ENCODE results near the gene KLHL13.
"Not testable (repeated sequence)": the region's sequence is repeated elsewhere in the genome, so short reads cannot be mapped to it uniquely, and the experiment has no call there.

KLHL13 gene

GRCh38 chrX:118148737-118149136, 32.1 kb upstream of the KLHL13 start:
- Histone ChIP-seq H3K9me3 (ENCODE audit: insufficient read depth, low read depth, low read length) (no peaks in the 10 kb centered on the region), H3K79me2 (ENCODE audit: insufficient read depth, low read length) (no peaks in the 10 kb centered on the region), H3K9ac (ENCODE audit: low read depth, low read length, poor library complexity, severe bottlenecking) (no peak overlapping the region), H3K36me3 (ENCODE audit: insufficient read depth, low read length) (no peaks in the 10 kb centered on the region), H3F3A (ENCODE audit: low read depth) (no peaks in the 10 kb centered on the region), H3K4me1 (ENCODE audit: insufficient read depth, low read length, poor library complexity, severe bottlenecking) (no peaks in the 10 kb centered on the region), H3K4me2 (ENCODE audit: low read depth, low read length, poor library complexity, severe bottlenecking) (no peak overlapping the region), H4K20me1 (ENCODE audit: insufficient read depth, low read length, poor library complexity, severe bottlenecking) (no peaks in the 10 kb centered on the region), H3K27me3 (ENCODE audit: insufficient read depth, low read length, poor library complexity, severe bottlenecking) (no peaks in the 10 kb centered on the region), H2AFZ (ENCODE audit: low read length) (no peak overlapping the region), H3K4me3 (ENCODE audit: low read length, poor library complexity, severe bottlenecking) (no peak overlapping the region), H3K9me2 (replicated peaks; ENCODE audit: low read depth, low read length) (no peaks in the 10 kb centered on the region)
- TF ChIP-seq CTCF (conservative IDR thresholded peaks at IDR 0.05; ENCODE audit: low read length) (no peak), EZH2phosphoT487 (IDR thresholded peaks at IDR 0.05; ENCODE audit: borderline replicate concordance) (no peak)

- H3K36me3 ChIP-seq (ENCODE audit: insufficient read depth, low read length); H3F3A ChIP-seq (ENCODE audit: low read depth); H3K9me3 ChIP-seq (ENCODE audit: insufficient read depth, low read depth, low read length); H3K9ac ChIP-seq (ENCODE audit: low read depth, low read length, poor library complexity, severe bottlenecking); H2AFZ ChIP-seq (ENCODE audit: low read length); H3K9me2 ChIP-seq (replicated peaks; ENCODE audit: low read depth, low read length); H3K79me2 ChIP-seq (ENCODE audit: insufficient read depth, low read length); H3K4me1 ChIP-seq (ENCODE audit: insufficient read depth, low read length, poor library complexity, severe bottlenecking); H3K27me3 ChIP-seq (ENCODE audit: insufficient read depth, low read length, poor library complexity, severe bottlenecking); H3K4me3 ChIP-seq (ENCODE audit: low read length, poor library complexity, severe bottlenecking); H3K4me2 ChIP-seq (ENCODE audit: low read depth, low read length, poor library complexity, severe bottlenecking); H4K20me1 ChIP-seq (ENCODE audit: insufficient read depth, low read length, poor library complexity, severe bottlenecking): not testable (repeated sequence)
These were observed 31.2 kb upstream of the KLHL13 start for GRCh38 chrX:118147771-118148170.

DNA sequence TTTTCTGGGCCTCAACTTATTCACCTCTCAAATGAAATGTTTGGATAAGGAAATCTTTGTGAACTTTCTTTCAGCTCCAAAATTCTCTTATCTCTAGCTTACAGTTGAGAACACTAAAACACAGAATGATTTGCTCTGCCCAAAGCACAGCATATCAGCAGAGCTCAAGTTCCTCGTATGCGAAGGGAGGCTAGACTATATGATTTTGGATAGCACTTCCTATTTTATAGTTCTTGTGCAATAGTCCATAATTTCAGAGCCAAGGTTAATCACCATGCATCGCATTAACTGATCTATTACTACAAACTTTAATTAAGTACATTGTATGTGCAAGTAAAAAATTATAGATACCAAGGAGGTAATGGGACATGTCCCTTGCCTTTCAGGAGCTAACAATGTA, 27.0 kb upstream of the KLHL13 start:
- H3K27me3 ChIP-seq (ENCODE audit: insufficient read depth, low read length, poor library complexity, severe bottlenecking) = no peaks in the 10 kb centered on the region
- H3K9ac ChIP-seq (ENCODE audit: low read depth, low read length, poor library complexity, severe bottlenecking) = no peak overlapping the region
- H3K9me2 ChIP-seq (replicated peaks; ENCODE audit: low read depth, low read length) = no peaks in the 10 kb centered on the region
- H3K9me3 ChIP-seq (ENCODE audit: insufficient read depth, low read depth, low read length) = no peaks in the 10 kb centered on the region
- no peaks in the 10 kb centered on the region for H3F3A ChIP-seq (ENCODE audit: low read depth)
- H3K36me3 ChIP-seq (ENCODE audit: insufficient read depth, low read length) = no peaks in the 10 kb centered on the region
- no peaks in the 10 kb centered on the region for H3K4me1 ChIP-seq (ENCODE audit: insufficient read depth, low read length, poor library complexity, severe bottlenecking)
- H3K4me3 ChIP-seq (ENCODE audit: low read length, poor library complexity, severe bottlenecking) = no peak overlapping the region
- no peak overlapping the region for H2AFZ ChIP-seq (ENCODE audit: low read length)
- H3K79me2 ChIP-seq (ENCODE audit: insufficient read depth, low read length) = no peaks in the 10 kb centered on the region
- H4K20me1 ChIP-seq (ENCODE audit: insufficient read depth, low read length, poor library complexity, severe bottlenecking) = no peaks in the 10 kb centered on the region
- TF ChIP-seq CTCF (conservative IDR thresholded peaks at IDR 0.05; ENCODE audit: low read length) (no peak), EZH2phosphoT487 (IDR thresholded peaks at IDR 0.05; ENCODE audit: borderline replicate concordance) (no peak)
- H3K4me2 ChIP-seq (ENCODE audit: low read depth, low read length, poor library complexity, severe bottlenecking) = no peak overlapping the region

- no peaks in the 10 kb centered on the region for H4K20me1 ChIP-seq (ENCODE audit: insufficient read depth, low read length, poor library complexity, severe bottlenecking)
- no peaks in the 10 kb centered on the region for H3K79me2 ChIP-seq (ENCODE audit: insufficient read depth, low read length)
- H3K36me3 ChIP-seq (ENCODE audit: insufficient read depth, low read length) = no peaks in the 10 kb centered on the region
- H2AFZ ChIP-seq (ENCODE audit: low read length) = no peak overlapping the region
- H3F3A ChIP-seq (ENCODE audit: low read depth) = no peaks in the 10 kb centered on the region
- TF ChIP-seq CTCF (conservative IDR thresholded peaks at IDR 0.05; ENCODE audit: low read length) (no peak), EZH2phosphoT487 (IDR thresholded peaks at IDR 0.05; ENCODE audit: borderline replicate concordance) (no peak)
- no peak overlapping the region for H3K4me2 ChIP-seq (ENCODE audit: low read depth, low read length, poor library complexity, severe bottlenecking)
- no peaks in the 10 kb centered on the region for H3K4me1 ChIP-seq (ENCODE audit: insufficient read depth, low read length, poor library complexity, severe bottlenecking)
- no peak overlapping the region for H3K4me3 ChIP-seq (ENCODE audit: low read length, poor library complexity, severe bottlenecking)
- H3K9ac ChIP-seq (ENCODE audit: low read depth, low read length, poor library complexity, severe bottlenecking) = no peak overlapping the region
- no peaks in the 10 kb centered on the region for H3K27me3 ChIP-seq (ENCODE audit: insufficient read depth, low read length, poor library complexity, severe bottlenecking)
- H3K9me3 ChIP-seq (ENCODE audit: insufficient read depth, low read depth, low read length) = no peaks in the 10 kb centered on the region
- H3K9me2 ChIP-seq (replicated peaks; ENCODE audit: low read depth, low read length) = no peaks in the 10 kb centered on the region
These were observed 14.7 kb upstream of the KLHL13 start for GRCh38 chrX:118131336-118131735.

All from Loucy (cell line).